ENCODE data around the gene AKR1B15.

GRCh38 chr7:134535272-134535918 is 13.5 kb upstream of the AKR1B15 start:
- TF ChIP-seq POLR2A (IDR thresholded peaks at IDR 0.05) (no peak), CTCF (IDR thresholded peaks at IDR 0.05) (no peak), POLR2AphosphoS5 (IDR thresholded peaks at IDR 0.05) (no peak)
